Heart left ventricle (tissue), 16 donors: ENCODE results near the gene RFX1. TPM values are rescaled to one million over a fixed set of nuclear protein-coding genes. Genes with fewer than 3 reads are reported as not detected.

Experiments used
- ATAC-seq, 4 donors: fragments of 200-7000 bp; cut with Tn5 transposase; one replicate each; pipeline ENCODE4 v1.9.1; 2020 to 2022; ENCODE audit warnings: moderate library complexity in 4 of 4, mild to moderate bottlenecking in 3 of 4, moderate number of reproducible peaks in 1 of 4
- DNase-seq, 5 donors: peaks; one replicate each; pipeline ENCODE4 v3.0.0-alpha.2; 2020
- H3K27ac ChIP-seq, 12 donors: fragments of 200-600 bp; sonication (generic) in 4 of 12; one replicate each; pipeline versions ENCODE4 v1.5.0 to v1.8.0; 2016 to 2022; ENCODE audit warnings: mild to moderate bottlenecking in 2 of 12
- H3K27me3 ChIP-seq, 9 donors: fragments of 200-600 bp; sonication (generic) in 2 of 9; one replicate each; pipeline versions ENCODE4 v1.5.1 to v1.8.0; 2016 to 2022; ENCODE audit warnings: mild to moderate bottlenecking in 3 of 9
- H3K36me3 ChIP-seq, 9 donors: fragments of 200-600 bp; sonication (generic) in 2 of 9; one replicate each; pipeline versions ENCODE4 v1.5.0 to v1.8.0; 2018 to 2022; ENCODE audit warnings: mild to moderate bottlenecking in 2 of 9
- H3K4me1 ChIP-seq, 12 donors: fragments of 200-600 bp; sonication (generic) in 4 of 12; one replicate each; pipeline versions ENCODE4 v1.5.0 to v1.8.0; 2016 to 2022; ENCODE audit warnings: mild to moderate bottlenecking in 3 of 12
- H3K4me3 ChIP-seq, 12 donors: fragments of 200-600 bp; sonication (generic) in 4 of 12; one replicate each; pipeline versions ENCODE4 v1.5.0 to v1.8.0; 2017 to 2022; ENCODE audit warnings: mild to moderate bottlenecking in 9 of 12, moderate library complexity in 4 of 12
- H3K9me3 ChIP-seq, 12 donors: fragments of 200-600 bp; sonication (generic) in 4 of 12; one replicate each; pipeline versions ENCODE4 v1.5.0 to v1.8.0; 2016 to 2022; ENCODE audit warnings: mild to moderate bottlenecking in 1 of 12
- POLR2A ChIP-seq, 2 donors: fragments of 450-650 bp; IDR thresholded peaks; one replicate each; pipeline ENCODE4 v1.6.1; 2017; ENCODE audit warnings: antibody characterized with exemption in 2 of 2, mild to moderate bottlenecking in 2 of 2, moderate library complexity in 2 of 2
- WGBS, 4 donors: extraction: QIAGEN DNeasy Blood & Tissue Kit in 2 of 4; methylation state at CpG; one replicate each; pipeline versions ENCODE4 v1.1.5 to v1.1.7; 2013 to 2018; 5-methylcytosine and 5-hydroxymethylcytosine counted together
- intact Hi-C, 10 donors: fragments of 100-400 bp; cut with DNase I; formaldehyde crosslinking; loops; one replicate each; pipeline versions ENCODE4 v1.11.1 to v1.14.2; 2022
- polyA plus RNA-seq, 2 donors: library from polyadenylated mRNA; stranded (reverse); fragments of 200-250 nt; gene quantifications; one replicate each; pipeline ENCODE4 v1.2.3, GENCODE V29; 2013
- total RNA-seq, 9 donors: library from RNA; depleted of rRNA in 2 of 9; stranded (reverse); fragments of >200 nt in 2 of 9; fragmentation: NEBNext Ultra II Directional in 3 of 9; extraction: Animal tissue kit (Norgen Biotek cat#: 25700) in 3 of 9; gene quantifications; one replicate each; pipeline versions ENCODE4 v1.1.0 to v1.2.4, GENCODE V29; 2016 to 2023
- TF ChIP-seq, protein P1 (sequence below), 12 donors: fragments of 200-600 bp; sonication (generic) in 4 of 12; IDR thresholded peaks; one replicate each; pipeline versions ENCODE4 v1.5.0 to v1.8.0; 2018 to 2022; ENCODE audit warnings: antibody characterized with exemption in 12 of 12, mild to moderate bottlenecking in 5 of 12
- donor health status: ischemic (EF 13 %, LVEDD 7.1; RV severe dilation, severe dysfunction).
- donor health status: healthy with polysubstance abuse.
- donor health status: DM: no; HTN: yes; CAD: no.
- donor health status: DM: no; HTN: no; CAD: no.
- donor health status: ischemic (EF 25% LVEDD 6.9; RV normal size, moderate dysfunction).
- donor health status: ischemic (EF 25% LVEDD 5.7; RV mildly dilated, moderate dysfunction).
- donor health status: healthy.
- donor health status: DM: yes; HTN: yes; CAD: no.
- donor health status: ischemic (EF 35%, LVEDD 5.7; RV mildly dilated, moderate dysfunction).
- donor health status: nonischemic (EF 11% LVEDD 7.7; RV severe dilation, severe dysfunction).
- donor health status: DM: yes; HTN: yes; CAD: no.
- donor health status: PGD.
- donor health status: ischemic (EF 29% LVEDD 5.4; RV normal size, mild dysfunction).
- donor health status: nonischemic (EF 23%, LVEDD 6.1; RV moderate dilation, normal function).

RFX1 gene
- total and polyA plus RNA-seq, 11 donors: 4.0 to 15.4 (median 8.6) TPM

DNA sequence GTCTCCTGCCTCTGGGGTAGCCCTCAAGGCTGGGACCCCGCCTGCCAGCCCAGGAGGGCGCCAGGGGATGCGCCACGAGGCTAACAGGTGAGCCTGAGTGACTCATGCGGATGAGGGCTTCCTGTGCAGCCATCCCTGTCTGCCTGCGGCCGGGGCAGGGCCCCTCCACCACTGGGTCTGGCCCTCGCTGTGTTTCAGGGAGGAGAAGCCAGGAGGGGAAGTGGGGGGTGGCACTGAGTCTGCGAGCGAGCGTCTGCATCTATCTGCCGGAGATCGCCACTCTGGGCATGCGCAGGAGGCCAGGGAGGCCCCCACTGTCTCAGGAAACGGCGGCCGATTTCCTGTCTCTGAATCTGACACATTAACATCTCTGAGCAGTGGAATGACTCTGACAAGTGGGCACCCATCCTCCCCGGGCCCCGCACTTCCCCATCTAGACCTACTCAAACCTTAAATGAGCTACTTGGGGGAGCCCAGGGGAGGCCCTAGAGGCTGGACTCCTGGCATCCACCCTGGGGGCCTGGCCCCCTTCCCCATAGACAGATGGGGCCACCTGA lies 19.7 kb downstream of the RFX1 start:
- peak overlapping the region; percentile 79 to 99 (median 92) for H3K27ac ChIP-seq
- no peaks in the 10 kb centered on the region for H3K27me3 ChIP-seq
- H3K4me3 ChIP-seq: peak overlapping the region in 7 of 12 donors; percentile 8 to 44 (median 18)
- H3K36me3 ChIP-seq: peaks cover 0 to 26% (median 15%) of the 10 kb centered on the region in 9 donors
- DNase-seq: peak; percentile 91 to 96 (median 91)
- H3K4me1 ChIP-seq: peaks cover 2 to 47% (median 23%) of the 10 kb centered on the region in 12 donors
- H3K9me3 ChIP-seq: no peaks in the 10 kb centered on the region
- TF ChIP-seq, protein P1, sequence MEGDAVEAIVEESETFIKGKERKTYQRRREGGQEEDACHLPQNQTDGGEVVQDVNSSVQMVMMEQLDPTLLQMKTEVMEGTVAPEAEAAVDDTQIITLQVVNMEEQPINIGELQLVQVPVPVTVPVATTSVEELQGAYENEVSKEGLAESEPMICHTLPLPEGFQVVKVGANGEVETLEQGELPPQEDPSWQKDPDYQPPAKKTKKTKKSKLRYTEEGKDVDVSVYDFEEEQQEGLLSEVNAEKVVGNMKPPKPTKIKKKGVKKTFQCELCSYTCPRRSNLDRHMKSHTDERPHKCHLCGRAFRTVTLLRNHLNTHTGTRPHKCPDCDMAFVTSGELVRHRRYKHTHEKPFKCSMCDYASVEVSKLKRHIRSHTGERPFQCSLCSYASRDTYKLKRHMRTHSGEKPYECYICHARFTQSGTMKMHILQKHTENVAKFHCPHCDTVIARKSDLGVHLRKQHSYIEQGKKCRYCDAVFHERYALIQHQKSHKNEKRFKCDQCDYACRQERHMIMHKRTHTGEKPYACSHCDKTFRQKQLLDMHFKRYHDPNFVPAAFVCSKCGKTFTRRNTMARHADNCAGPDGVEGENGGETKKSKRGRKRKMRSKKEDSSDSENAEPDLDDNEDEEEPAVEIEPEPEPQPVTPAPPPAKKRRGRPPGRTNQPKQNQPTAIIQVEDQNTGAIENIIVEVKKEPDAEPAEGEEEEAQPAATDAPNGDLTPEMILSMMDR (IDR thresholded peaks at IDR 0.05): no peak
- TF ChIP-seq POLR2A (IDR thresholded peaks at IDR 0.05): peak in 1 of 2 donors; percentile 26
- 36 to 44% (median 42%) methylated on average over 14 to 19 of the region's 19 CpGs for WGBS, 4 donors
- ATAC-seq: peak; percentile 50 to 87 (median 66)
- intact Hi-C loops: loop anchor here in 1 of 10 donors (5.0 kb wide), 1 partner anchor 34 kb away; the partner anchor contains the start of gene DCAF15

DNA sequence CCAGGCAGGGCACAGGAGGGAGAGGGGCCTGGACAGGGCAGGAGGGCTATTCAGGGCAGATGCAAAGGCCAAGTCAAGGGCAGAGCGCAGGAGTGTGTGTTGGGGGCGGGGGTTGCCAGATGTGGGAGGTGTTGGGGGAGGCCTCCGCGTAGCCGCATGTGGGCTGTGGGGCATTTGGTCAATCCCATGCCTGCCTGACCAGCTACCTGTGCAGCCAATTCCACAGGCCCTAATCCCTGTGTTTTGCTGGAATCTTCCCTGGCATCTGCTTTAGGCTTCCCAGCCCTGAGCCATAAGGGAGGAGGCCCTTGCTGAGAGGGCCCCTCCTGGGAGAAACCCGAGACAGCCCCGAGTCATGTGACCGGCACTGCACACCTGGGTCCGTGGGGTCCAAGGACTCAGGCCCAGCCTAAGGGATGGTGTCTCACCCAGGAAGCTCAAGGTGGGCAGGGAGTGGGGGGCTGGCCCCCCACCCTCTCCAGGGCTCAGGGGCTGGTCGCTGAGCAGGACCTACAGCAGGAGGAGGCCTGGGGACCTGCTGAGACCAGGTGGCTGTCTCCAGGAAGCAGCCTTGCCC lies 20.3 kb downstream of the RFX1 start:
- Histone ChIP-seq H3K4me1 (peaks cover 2 to 47% (median 23%) of the 10 kb centered on the region in 12 donors), H3K9me3 (no peaks in the 10 kb centered on the region), H3K27me3 (no peaks in the 10 kb centered on the region), H3K27ac (peak overlapping the region; percentile 74 to 99 (median 91)), H3K36me3 (peaks cover 0 to 21% (median 10%) of the 10 kb centered on the region in 9 donors), H3K4me3 (peak overlapping the region in 6 of 12 donors; percentile 8 to 44 (median 18))
- no peak for TF ChIP-seq POLR2A (IDR thresholded peaks at IDR 0.05)
- TF ChIP-seq, protein P1 (IDR thresholded peaks at IDR 0.05): no peak
- intact Hi-C loops: loop anchor here in 1 of 10 donors (5.0 kb wide), 1 partner anchor 34 kb away; the partner anchor contains the start of gene DCAF15
- ATAC-seq (no peak), DNase-seq (no peak)
- WGBS, 4 donors: 78 to 91% (median 84%) methylated on average over 4 to 10 of the region's 10 CpGs

DNA sequence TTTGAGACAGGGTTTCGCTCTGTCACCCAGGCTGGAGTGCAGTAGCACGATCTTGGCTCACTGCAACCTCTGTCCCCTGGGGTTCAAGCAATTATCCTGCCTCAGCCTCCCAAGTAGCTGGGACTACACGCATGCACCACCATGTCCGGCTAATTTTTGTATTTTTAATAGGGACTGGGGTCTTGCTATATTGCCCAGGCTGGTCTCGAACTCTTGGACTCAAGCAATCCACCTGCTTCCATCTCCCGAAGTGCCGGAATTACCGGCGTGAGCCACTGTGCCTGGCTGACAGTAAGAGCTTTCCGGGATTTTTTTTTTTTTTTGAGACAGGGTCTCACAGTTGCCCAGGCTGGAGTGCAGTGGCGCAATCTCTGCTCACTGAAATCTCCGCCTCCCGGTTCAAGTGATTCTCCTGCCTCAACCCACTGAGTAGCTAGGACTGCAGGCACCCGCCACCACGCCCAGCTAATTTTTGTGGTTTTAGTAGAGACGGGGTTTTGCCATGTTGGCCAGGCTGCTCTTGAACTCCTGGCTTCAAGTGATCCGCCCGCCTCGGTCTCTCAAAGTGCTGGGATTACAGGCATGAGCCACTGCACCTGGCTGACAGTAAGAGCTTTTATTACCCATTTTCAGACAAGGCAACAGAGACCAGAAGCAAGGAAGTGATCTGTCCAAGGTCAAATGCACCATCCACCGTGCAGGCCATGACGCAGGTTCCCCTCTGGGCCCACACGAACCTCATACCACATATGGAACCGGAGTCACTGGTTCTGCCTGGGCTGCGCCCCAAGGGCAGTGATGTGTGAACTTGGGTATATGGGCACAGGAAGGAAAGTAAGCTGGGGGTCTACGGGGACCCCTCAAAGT lies 21.0 kb downstream of the RFX1 start:
- no peak for ATAC-seq
- no peaks in the 10 kb centered on the region for H3K9me3 ChIP-seq
- H3K27me3 ChIP-seq: no peaks in the 10 kb centered on the region
- no peak overlapping the region for H3K4me3 ChIP-seq
- WGBS, 4 donors: 90 to 95% (median 92%) methylated on average over 23 to 25 of the region's 25 CpGs
- DNase-seq: no peak
- TF ChIP-seq POLR2A (IDR thresholded peaks at IDR 0.05): no peak
- TF ChIP-seq, protein P1 (IDR thresholded peaks at IDR 0.05): no peak
- intact Hi-C loops: loop anchor here in 1 of 10 donors (5.0 kb wide), 1 partner anchor 33 kb away; the partner anchor contains the start of gene DCAF15
- peaks cover 0 to 18% (median 7%) of the 10 kb centered on the region in 9 donors for H3K36me3 ChIP-seq
- H3K4me1 ChIP-seq: peaks cover 2 to 47% (median 23%) of the 10 kb centered on the region in 12 donors
- H3K27ac ChIP-seq: peak overlapping the region in 5 of 12 donors; percentile 28 to 99 (median 96)
